ENCODE data around the gene PRDM10.

DNA sequence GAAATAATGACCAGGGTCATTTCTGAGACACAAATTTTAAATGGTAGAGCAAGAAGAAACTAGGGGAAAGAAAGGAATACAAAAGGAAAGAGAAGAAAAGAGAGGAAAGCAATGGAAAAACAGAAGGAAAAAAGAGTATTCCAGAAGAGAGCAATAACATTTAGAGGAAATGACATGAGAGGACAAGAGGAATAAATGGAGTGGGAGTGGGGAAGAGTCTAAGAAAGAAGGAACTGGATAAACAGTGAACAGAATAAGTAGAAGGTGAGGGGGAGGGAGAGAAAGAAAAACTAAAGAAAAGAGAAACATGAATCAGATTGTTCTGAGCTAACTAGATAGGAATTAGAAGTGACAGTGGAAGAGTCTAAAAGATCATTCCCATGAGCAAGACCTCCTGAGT, 28.4 kb downstream of the PRDM10 start:
- TF ChIP-seq, protein P1, sequence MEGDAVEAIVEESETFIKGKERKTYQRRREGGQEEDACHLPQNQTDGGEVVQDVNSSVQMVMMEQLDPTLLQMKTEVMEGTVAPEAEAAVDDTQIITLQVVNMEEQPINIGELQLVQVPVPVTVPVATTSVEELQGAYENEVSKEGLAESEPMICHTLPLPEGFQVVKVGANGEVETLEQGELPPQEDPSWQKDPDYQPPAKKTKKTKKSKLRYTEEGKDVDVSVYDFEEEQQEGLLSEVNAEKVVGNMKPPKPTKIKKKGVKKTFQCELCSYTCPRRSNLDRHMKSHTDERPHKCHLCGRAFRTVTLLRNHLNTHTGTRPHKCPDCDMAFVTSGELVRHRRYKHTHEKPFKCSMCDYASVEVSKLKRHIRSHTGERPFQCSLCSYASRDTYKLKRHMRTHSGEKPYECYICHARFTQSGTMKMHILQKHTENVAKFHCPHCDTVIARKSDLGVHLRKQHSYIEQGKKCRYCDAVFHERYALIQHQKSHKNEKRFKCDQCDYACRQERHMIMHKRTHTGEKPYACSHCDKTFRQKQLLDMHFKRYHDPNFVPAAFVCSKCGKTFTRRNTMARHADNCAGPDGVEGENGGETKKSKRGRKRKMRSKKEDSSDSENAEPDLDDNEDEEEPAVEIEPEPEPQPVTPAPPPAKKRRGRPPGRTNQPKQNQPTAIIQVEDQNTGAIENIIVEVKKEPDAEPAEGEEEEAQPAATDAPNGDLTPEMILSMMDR (IDR thresholded peaks at IDR 0.05) = no peak
- TF ChIP-seq POLR2A (IDR thresholded peaks at IDR 0.05) = no peak
